Activated CD4-positive, alpha-beta memory T cell treated with anti-CD3 and anti-CD28 coated beads, Interleukin-2, amount 10 ng/mL, durations not matched to agents 7 days and 5 days (primary cell): ENCODE measurements around the gene KRTAP21-3. TPM values are rescaled to one million over a fixed set of nuclear protein-coding genes. Genes with fewer than 3 reads are reported as not detected.

ENCODE experiments used
- CTCF ChIA-PET: fragments of 350-600 bp; sonication (Branson Sonifier 250); formaldehyde crosslinking; loops from one replicate; lab custom pipeline; 2021; ENCODE audit warnings: antibody characterized with exemption, inconsistent platforms; lab: Charles Lee
- POLR2A ChIA-PET: fragments of 350-600 bp; sonication (Branson Sonifier 250); formaldehyde crosslinking; loops from one replicate; lab custom pipeline; 2021; ENCODE audit warnings: antibody characterized with exemption; lab: Charles Lee
- DNase-seq: peaks from one replicate; pipeline ENCODE4 v3.0.0-alpha.2; 2020
- H3K27ac Mint-ChIP-seq: one replicate; pipeline ENCODE4 v1.8.0; 2021; ENCODE audit warnings: mild to moderate bottlenecking, mixed read lengths
- H3K27me3 Mint-ChIP-seq: one replicate; pipeline ENCODE4 v1.8.0; 2021; ENCODE audit warnings: mixed read lengths
- H3K36me3 Mint-ChIP-seq: one replicate; pipeline ENCODE4 v1.8.0; 2021; ENCODE audit warnings: low read depth, mixed read lengths
- H3K4me1 Mint-ChIP-seq: one replicate; pipeline ENCODE4 v1.8.0; 2021; ENCODE audit warnings: mixed read lengths
- H3K4me3 Mint-ChIP-seq: one replicate; pipeline ENCODE4 v1.8.0; 2021; ENCODE audit warnings: mild to moderate bottlenecking, mixed read lengths
- H3K9me3 Mint-ChIP-seq: one replicate; pipeline ENCODE4 v1.8.0; 2021; ENCODE audit warnings: mixed read lengths
- total RNA-seq, 2 experiments: library from RNA; stranded (reverse); gene quantifications; one replicate each; pipeline ENCODE4 v1.2.3, GENCODE V29; 2021

KRTAP21-3 gene
- total RNA-seq, 2 experiments from 2014 or later = not detected

GRCh38 chr21:30707409-30707808, 11.2 kb downstream of the KRTAP21-3 start:
- ChIA-PET CTCF (no interaction called here), POLR2A (no interaction called here)
- Mint-ChIP-seq H3K27me3 (no peaks in the 10 kb centered on the region), H3K4me1 (no peaks in the 10 kb centered on the region), H3K9me3 (no peaks in the 10 kb centered on the region), H3K4me3 (no peak overlapping the region), H3K36me3 (no peaks in the 10 kb centered on the region), H3K27ac (no peak overlapping the region)
- no peak for DNase-seq

- H3K9me3 Mint-ChIP-seq = no peaks in the 10 kb centered on the region
- CTCF ChIA-PET = no interaction called here
- POLR2A ChIA-PET = no interaction called here
- H3K27ac Mint-ChIP-seq = no peak overlapping the region
- H3K27me3 Mint-ChIP-seq = peaks cover 2% of the 10 kb centered on the region
- no peak for DNase-seq
- no peaks in the 10 kb centered on the region for H3K4me1 Mint-ChIP-seq
- H3K4me3 Mint-ChIP-seq = no peak overlapping the region
- H3K36me3 Mint-ChIP-seq = no peaks in the 10 kb centered on the region
Observed at GRCh38 chr21:30695956-30696355, 22.6 kb downstream of the KRTAP21-3 start.

GRCh38 chr21:30689822-30690221, 28.8 kb downstream of the KRTAP21-3 start:
- Mint-ChIP-seq H3K36me3 (no peaks in the 10 kb centered on the region), H3K27me3 (peaks cover 2% of the 10 kb centered on the region), H3K9me3 (no peaks in the 10 kb centered on the region), H3K4me3 (no peak overlapping the region), H3K27ac (no peak overlapping the region), H3K4me1 (no peaks in the 10 kb centered on the region)
- no peak for DNase-seq
- POLR2A ChIA-PET = no interaction called here
- CTCF ChIA-PET = no interaction called here

- H3K4me3 Mint-ChIP-seq = no peak overlapping the region
- CTCF ChIA-PET = no interaction called here
- no peaks in the 10 kb centered on the region for H3K9me3 Mint-ChIP-seq
- no peaks in the 10 kb centered on the region for H3K4me1 Mint-ChIP-seq
- no peaks in the 10 kb centered on the region for H3K36me3 Mint-ChIP-seq
- peaks cover 4% of the 10 kb centered on the region for H3K27me3 Mint-ChIP-seq
- POLR2A ChIA-PET = no interaction called here
- DNase-seq = no peak
- H3K27ac Mint-ChIP-seq = no peak overlapping the region
Observed at GRCh38 chr21:30684506-30684905, 34.1 kb downstream of the KRTAP21-3 start.

DNA sequence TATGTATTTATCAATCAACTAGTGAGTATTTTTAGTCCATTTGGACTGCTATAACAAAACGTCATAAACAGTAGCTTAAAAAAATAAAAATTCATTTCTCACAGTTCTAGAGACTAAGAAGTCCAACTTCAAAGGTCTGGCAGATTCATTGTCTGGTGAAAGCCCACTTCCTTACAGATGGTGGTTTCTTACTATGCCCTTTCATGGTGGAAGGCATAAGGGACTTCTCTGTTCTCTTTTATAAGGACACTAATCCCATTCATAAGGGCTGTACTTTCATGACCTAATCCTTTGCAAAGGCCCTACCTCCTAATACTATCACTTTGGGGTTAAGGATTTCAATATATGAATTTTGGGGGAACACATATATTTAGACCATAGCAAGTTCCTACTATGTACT, 38.0 kb downstream of the KRTAP21-3 start:
- H3K4me3 Mint-ChIP-seq = no peak overlapping the region
- ChIA-PET CTCF (no interaction called here), POLR2A (no interaction called here)
- no peaks in the 10 kb centered on the region for H3K36me3 Mint-ChIP-seq
- no peaks in the 10 kb centered on the region for H3K4me1 Mint-ChIP-seq
- no peak for DNase-seq
- H3K9me3 Mint-ChIP-seq = no peaks in the 10 kb centered on the region
- H3K27ac Mint-ChIP-seq = no peak overlapping the region
- peaks cover 4% of the 10 kb centered on the region for H3K27me3 Mint-ChIP-seq

DNA sequence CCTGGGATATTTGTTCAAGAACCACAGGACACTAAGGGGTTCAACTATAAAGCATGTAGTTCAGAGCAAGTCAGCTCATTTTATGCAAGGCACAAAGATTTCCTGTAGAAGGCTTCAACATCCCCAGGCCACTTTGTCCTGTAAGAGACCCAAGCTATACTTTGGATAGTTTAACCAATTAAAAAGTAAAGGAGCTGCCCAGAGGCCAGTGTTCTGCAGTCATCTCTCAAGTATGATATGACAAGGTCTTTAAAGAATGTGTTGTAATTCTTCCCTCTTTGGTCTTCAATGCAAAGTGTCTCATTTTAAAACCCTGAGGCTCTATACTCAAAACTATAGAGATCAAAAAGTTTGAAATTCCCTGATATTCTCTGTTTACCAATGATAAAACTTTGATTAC, 41.8 kb downstream of the KRTAP21-3 start:
- Mint-ChIP-seq H3K36me3 (no peaks in the 10 kb centered on the region), H3K9me3 (no peaks in the 10 kb centered on the region), H3K4me1 (no peaks in the 10 kb centered on the region), H3K4me3 (no peak overlapping the region), H3K27ac (no peak overlapping the region), H3K27me3 (peaks cover 4% of the 10 kb centered on the region)
- ChIA-PET POLR2A (no interaction called here), CTCF (no interaction called here)
- no peak for DNase-seq

DNA sequence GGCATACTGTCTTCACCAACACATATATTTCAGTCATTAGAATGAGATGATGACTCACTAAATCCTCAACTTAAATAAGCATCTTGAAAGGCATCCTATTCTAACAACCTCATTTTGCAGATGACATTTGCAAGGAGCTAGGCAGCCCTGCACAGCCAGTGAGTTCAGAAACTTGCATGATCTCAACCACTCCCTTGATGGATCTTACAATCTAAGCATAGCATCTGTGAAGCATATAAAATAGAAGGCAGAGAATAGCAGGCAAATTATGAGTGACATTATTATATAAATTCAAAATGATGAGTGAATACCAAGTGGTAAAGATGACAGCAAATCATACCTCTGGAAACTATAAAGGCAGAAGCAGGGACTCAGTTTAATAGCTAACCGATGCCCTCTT, 44.3 kb downstream of the KRTAP21-3 start:
- Mint-ChIP-seq H3K4me3 (no peak overlapping the region), H3K36me3 (no peaks in the 10 kb centered on the region), H3K4me1 (no peaks in the 10 kb centered on the region), H3K9me3 (no peaks in the 10 kb centered on the region), H3K27me3 (no peaks in the 10 kb centered on the region), H3K27ac (no peak overlapping the region)
- DNase-seq = no peak
- CTCF ChIA-PET = no interaction called here
- POLR2A ChIA-PET = no interaction called here

GRCh38 chr21:30672985-30673650, 45.5 kb downstream of the KRTAP21-3 start:
- Mint-ChIP-seq H3K9me3 (peaks cover 4% of the 10 kb centered on the region), H3K4me3 (no peak overlapping the region), H3K27me3 (no peaks in the 10 kb centered on the region), H3K4me1 (no peaks in the 10 kb centered on the region), H3K27ac (no peak overlapping the region), H3K36me3 (no peaks in the 10 kb centered on the region)
- no peak for DNase-seq
- POLR2A ChIA-PET = no interaction called here
- CTCF ChIA-PET = no interaction called here

DNA sequence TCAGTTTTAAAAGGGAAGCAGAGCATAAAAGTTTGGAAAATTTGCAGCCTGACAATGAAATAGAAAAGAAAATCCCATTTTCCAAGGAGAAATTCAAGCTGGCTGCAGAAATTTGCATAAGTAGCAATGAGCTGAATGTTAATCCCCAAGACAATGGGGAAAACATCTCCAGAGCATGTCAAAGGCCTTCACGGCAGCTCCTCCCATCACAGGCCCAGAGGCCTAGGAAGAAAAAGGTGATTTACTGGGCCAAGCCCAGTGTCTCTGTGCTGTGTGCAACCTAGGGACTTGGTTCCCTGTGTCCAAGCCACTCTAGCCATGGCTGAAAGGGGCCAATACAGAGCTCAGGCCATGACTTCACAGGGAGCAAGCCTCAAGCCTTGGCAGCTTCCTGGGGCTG, 49.8 kb downstream of the KRTAP21-3 start:
- Mint-ChIP-seq H3K27ac (no peak overlapping the region), H3K9me3 (peaks cover 5% of the 10 kb centered on the region), H3K4me3 (no peak overlapping the region), H3K27me3 (no peaks in the 10 kb centered on the region), H3K36me3 (no peaks in the 10 kb centered on the region), H3K4me1 (no peaks in the 10 kb centered on the region)
- ChIA-PET CTCF (no interaction called here), POLR2A (no interaction called here)
- no peak for DNase-seq

Other genes starting within 250 kb of the KRTAP21-3 start
- not detected for gene KRTAP19-1, start 238.4 kb downstream of the KRTAP21-3 start, total RNA-seq
- not detected for gene KRTAP19-2, start 231.3 kb downstream of the KRTAP21-3 start, total RNA-seq
- not detected for gene KRTAP19-3, start 226.8 kb downstream of the KRTAP21-3 start, total RNA-seq
- not detected for gene KRTAP19-4, start 221.6 kb downstream of the KRTAP21-3 start, total RNA-seq
- not detected for gene KRTAP19-5, start 216.6 kb downstream of the KRTAP21-3 start, total RNA-seq
- gene KRTAP19-6, start 176.9 kb downstream of the KRTAP21-3 start, total RNA-seq = not detected
- not detected for gene KRTAP19-7, start 157.5 kb downstream of the KRTAP21-3 start, total RNA-seq
- gene KRTAP22-2, start 128.4 kb downstream of the KRTAP21-3 start, total RNA-seq = not detected
- gene KRTAP6-3, start 126.3 kb downstream of the KRTAP21-3 start, total RNA-seq = not detected
- gene KRTAP6-2, start 119.9 kb downstream of the KRTAP21-3 start, total RNA-seq = not detected
- gene KRTAP22-1, start 117.7 kb downstream of the KRTAP21-3 start, total RNA-seq = not detected
- not detected for gene KRTAP6-1, start 104.8 kb downstream of the KRTAP21-3 start, total RNA-seq
- not detected for gene KRTAP20-1, start 102.4 kb downstream of the KRTAP21-3 start, total RNA-seq
- gene KRTAP20-4, start 98.2 kb downstream of the KRTAP21-3 start, total RNA-seq = not detected
- gene KRTAP20-2, start 83.6 kb downstream of the KRTAP21-3 start, total RNA-seq = not detected
- not detected for gene KRTAP20-3, start 75.9 kb downstream of the KRTAP21-3 start, total RNA-seq
- not detected for gene KRTAP21-2, start 28.5 kb upstream of the KRTAP21-3 start, total RNA-seq
- gene KRTAP21-1, start 36.7 kb upstream of the KRTAP21-3 start, total RNA-seq = not detected
- not detected for gene KRTAP8-1, start 94.5 kb upstream of the KRTAP21-3 start, total RNA-seq
- gene KRTAP7-1, start 111.0 kb upstream of the KRTAP21-3 start, total RNA-seq = not detected
- gene KRTAP11-1, start 162.8 kb upstream of the KRTAP21-3 start, total RNA-seq = not detected